Measurements from ENCODE around the gene THAP11. TPM values are rescaled to one million over a fixed set of nuclear protein-coding genes. Genes with fewer than 3 reads are reported as not detected.
A peak's percentile ranks its signal among the peaks of the same experiment; 100 is the strongest.

THAP11 gene
- polyA plus RNA-seq, 3 donors = 17.6 to 84.2 (median 52.5) TPM

DNA sequence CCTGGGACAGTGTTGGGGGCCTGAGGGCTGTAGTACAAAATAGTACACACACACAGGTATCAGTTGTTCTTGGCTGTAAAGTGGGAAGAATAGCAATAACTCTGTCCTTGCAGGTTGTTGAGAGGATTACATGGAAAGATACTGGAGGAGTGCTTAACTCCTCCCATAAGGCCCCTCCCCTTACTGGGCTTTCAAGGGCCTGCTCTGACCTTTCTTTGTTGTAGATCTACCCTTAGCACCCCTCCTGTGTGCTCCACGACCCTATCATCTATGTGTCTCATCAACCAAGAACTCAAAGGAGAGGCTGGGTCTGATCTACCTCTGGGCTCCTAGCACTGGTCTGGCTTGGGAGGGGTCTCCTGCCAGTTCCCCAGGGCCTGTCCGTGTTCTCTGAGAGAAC, 22.5 kb downstream of the THAP11 start:
- peaks cover 12% of the 10 kb centered on the region for H4K20me1 ChIP-seq (ENCODE audit: insufficient read depth, low read length)
- Mint-ChIP-seq H3K9me3 (peaks cover 0 to 2% (median 0%) of the 10 kb centered on the region in 7 donors), H3K4me3 (no peak overlapping the region), H3K27ac (peak overlapping the region in 3 of 7 donors; percentile 21 to 73 (median 61)), H3K36me3 (peaks cover 42 to 63% of the 10 kb centered on the region in 2 donors), H3K27me3 (ENCODE audit: low read depth in 3 of 3) (no peaks in the 10 kb centered on the region), H3K4me1 (peaks cover 7% of the 10 kb centered on the region)
- H3K36me3 ChIP-seq (replicated peaks in 1 of 2; ENCODE audit: control insufficient read depth in 1 of 2, insufficient read depth in 2 of 2, low read length in 2 of 2) = peaks cover 34 to 82% of the 10 kb centered on the region in 2 donors
- H3K4me3 ChIP-seq (replicated peaks in 1 of 3; ENCODE audit: low read depth in 2 of 3, low read length in 3 of 3) = no peak overlapping the region
- no peak overlapping the region for H2AFZ ChIP-seq (ENCODE audit: insufficient read depth, low read depth, low read length, poor library complexity, severe bottlenecking)
- H3K4me2 ChIP-seq (replicated peaks; ENCODE audit: extremely low read depth, low read length, poor library complexity, severe bottlenecking) = no peak overlapping the region
- peak overlapping the region in 1 of 2 donors; percentile 36 for H3K27ac ChIP-seq (ENCODE audit: low read depth in 1 of 2, low read length in 2 of 2)
- H3K27me3 ChIP-seq (ENCODE audit: control insufficient read depth in 2 of 2, insufficient read depth in 2 of 2, low read length in 2 of 2) = no peaks in the 10 kb centered on the region
- H3K79me2 ChIP-seq (ENCODE audit: insufficient read depth, low read length) = peaks cover 46% of the 10 kb centered on the region
- H3K9me3 ChIP-seq (replicated peaks in 1 of 2; ENCODE audit: control insufficient read depth in 1 of 2, insufficient read depth in 1 of 2, low read length in 2 of 2) = no peaks in the 10 kb centered on the region
- no peak for DNase-seq
- 92% methylated on average over 2 of the region's 2 CpGs for WGBS (ENCODE audit: insufficient coverage)
- TF ChIP-seq, protein P1, sequence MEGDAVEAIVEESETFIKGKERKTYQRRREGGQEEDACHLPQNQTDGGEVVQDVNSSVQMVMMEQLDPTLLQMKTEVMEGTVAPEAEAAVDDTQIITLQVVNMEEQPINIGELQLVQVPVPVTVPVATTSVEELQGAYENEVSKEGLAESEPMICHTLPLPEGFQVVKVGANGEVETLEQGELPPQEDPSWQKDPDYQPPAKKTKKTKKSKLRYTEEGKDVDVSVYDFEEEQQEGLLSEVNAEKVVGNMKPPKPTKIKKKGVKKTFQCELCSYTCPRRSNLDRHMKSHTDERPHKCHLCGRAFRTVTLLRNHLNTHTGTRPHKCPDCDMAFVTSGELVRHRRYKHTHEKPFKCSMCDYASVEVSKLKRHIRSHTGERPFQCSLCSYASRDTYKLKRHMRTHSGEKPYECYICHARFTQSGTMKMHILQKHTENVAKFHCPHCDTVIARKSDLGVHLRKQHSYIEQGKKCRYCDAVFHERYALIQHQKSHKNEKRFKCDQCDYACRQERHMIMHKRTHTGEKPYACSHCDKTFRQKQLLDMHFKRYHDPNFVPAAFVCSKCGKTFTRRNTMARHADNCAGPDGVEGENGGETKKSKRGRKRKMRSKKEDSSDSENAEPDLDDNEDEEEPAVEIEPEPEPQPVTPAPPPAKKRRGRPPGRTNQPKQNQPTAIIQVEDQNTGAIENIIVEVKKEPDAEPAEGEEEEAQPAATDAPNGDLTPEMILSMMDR (IDR thresholded peaks at IDR 0.05) = no peak
- intact Hi-C loops (cut with micrococcal nuclease) = no loop called here
- peaks cover 0 to 5% of the 10 kb centered on the region in 2 donors for H3K4me1 ChIP-seq (ENCODE audit: control insufficient read depth in 1 of 2, insufficient read depth in 2 of 2, low read length in 2 of 2)
- H3K9ac ChIP-seq (ENCODE audit: insufficient read depth, low read length, poor library complexity, severe bottlenecking) = no peak overlapping the region

DNA sequence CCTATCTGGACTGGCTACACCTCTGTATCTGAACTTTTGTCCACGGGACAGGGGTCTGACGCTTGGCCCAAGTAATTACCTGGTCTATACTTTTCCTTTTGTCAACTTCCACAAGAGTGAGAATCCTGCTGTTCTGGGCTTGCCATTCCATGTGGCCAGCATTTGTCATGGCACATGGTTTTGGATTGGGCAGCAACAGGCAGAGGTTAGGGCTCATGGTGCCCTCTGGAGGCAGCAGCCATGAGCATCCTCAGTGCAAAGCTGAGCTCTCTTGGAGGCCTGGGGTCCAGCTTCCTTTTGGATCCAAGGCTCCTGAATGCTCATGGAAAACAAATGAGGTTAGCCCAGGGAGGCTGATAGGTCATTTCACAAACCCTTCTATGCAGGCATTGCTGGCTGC, 23.2 kb downstream of the THAP11 start:
- Histone ChIP-seq H3K27ac (ENCODE audit: low read depth in 1 of 2, low read length in 2 of 2) (no peak overlapping the region), H3K4me2 (replicated peaks; ENCODE audit: extremely low read depth, low read length, poor library complexity, severe bottlenecking) (no peak overlapping the region), H3K79me2 (ENCODE audit: insufficient read depth, low read length) (peaks cover 41% of the 10 kb centered on the region), H3K9ac (ENCODE audit: insufficient read depth, low read length, poor library complexity, severe bottlenecking) (no peak overlapping the region), H3K9me3 (replicated peaks in 1 of 2; ENCODE audit: control insufficient read depth in 1 of 2, insufficient read depth in 1 of 2, low read length in 2 of 2) (no peaks in the 10 kb centered on the region), H3K4me1 (ENCODE audit: control insufficient read depth in 1 of 2, insufficient read depth in 2 of 2, low read length in 2 of 2) (peaks cover 0 to 5% of the 10 kb centered on the region in 2 donors), H3K4me3 (replicated peaks in 1 of 3; ENCODE audit: low read depth in 2 of 3, low read length in 3 of 3) (no peak overlapping the region), H3K36me3 (replicated peaks in 1 of 2; ENCODE audit: control insufficient read depth in 1 of 2, insufficient read depth in 2 of 2, low read length in 2 of 2) (peaks cover 39 to 86% of the 10 kb centered on the region in 2 donors), H3K27me3 (ENCODE audit: control insufficient read depth in 2 of 2, insufficient read depth in 2 of 2, low read length in 2 of 2) (no peaks in the 10 kb centered on the region), H2AFZ (ENCODE audit: insufficient read depth, low read depth, low read length, poor library complexity, severe bottlenecking) (no peak overlapping the region), H4K20me1 (ENCODE audit: insufficient read depth, low read length) (peaks cover 12% of the 10 kb centered on the region)
- intact Hi-C loops (cut with micrococcal nuclease) = no loop called here
- Mint-ChIP-seq H3K4me3 (no peak overlapping the region), H3K27me3 (ENCODE audit: low read depth in 3 of 3) (no peaks in the 10 kb centered on the region), H3K36me3 (peaks cover 43 to 68% of the 10 kb centered on the region in 2 donors), H3K27ac (peak overlapping the region in 2 of 7 donors; percentile 50), H3K4me1 (peaks cover 7% of the 10 kb centered on the region), H3K9me3 (peaks cover 0 to 2% (median 0%) of the 10 kb centered on the region in 7 donors)
- TF ChIP-seq, protein P1 (IDR thresholded peaks at IDR 0.05) = peak; percentile 24
- peak in 2 of 3 donors; percentile 22 to 33 for DNase-seq
- 100% methylated on average over 2 of the region's 2 CpGs for WGBS (ENCODE audit: insufficient coverage)
